Activated CD8-positive, alpha-beta T cell treated with anti-CD3 and anti-CD28 coated beads, Interleukin-2, amount 10 ng/mL, durations not matched to agents 7 days and 5 days (primary cell): ENCODE measurements around the gene TOR4A. TPM values are rescaled to one million over a fixed set of nuclear protein-coding genes. Genes with fewer than 3 reads are reported as not detected.

ENCODE experiments used
- ATAC-seq: fragments of 150-1000 bp; cut with Tn5 transposase; one replicate; pipeline ENCODE4 v1.10.0; 2021; ENCODE audit warnings: moderate library complexity
- CTCF ChIA-PET: fragments of 350-600 bp; sonication (Branson Sonifier 250); formaldehyde crosslinking; loops from one replicate; lab custom pipeline; 2021; ENCODE audit warnings: antibody characterized with exemption; lab: Charles Lee
- POLR2A ChIA-PET: fragments of 350-600 bp; sonication (Branson Sonifier 250); formaldehyde crosslinking; loops from one replicate; lab custom pipeline; 2021; ENCODE audit warnings: antibody characterized with exemption; lab: Charles Lee
- DNase-seq: peaks from one replicate; pipeline ENCODE4 v3.0.0-alpha.2; 2020
- H3K27ac Mint-ChIP-seq: one replicate; pipeline ENCODE4 v1.8.0; 2021; ENCODE audit warnings: mild to moderate bottlenecking, mixed read lengths
- H3K27me3 Mint-ChIP-seq: one replicate; pipeline ENCODE4 v1.8.0; 2021; ENCODE audit warnings: low read depth, mixed read lengths
- H3K36me3 Mint-ChIP-seq: one replicate; pipeline ENCODE4 v1.8.0; 2021; ENCODE audit warnings: low read depth, mixed read lengths
- H3K4me1 Mint-ChIP-seq: one replicate; pipeline ENCODE4 v1.8.0; 2021; ENCODE audit warnings: low read depth, mixed read lengths
- H3K4me3 Mint-ChIP-seq: one replicate; pipeline ENCODE4 v1.8.0; 2021; ENCODE audit warnings: mild to moderate bottlenecking, mixed read lengths
- H3K9me3 Mint-ChIP-seq: one replicate; pipeline ENCODE4 v1.8.0; 2022; ENCODE audit warnings: mixed read lengths; ENCODE audit not compliant: insufficient read depth
- total RNA-seq, 2 experiments: library from RNA; stranded (reverse); gene quantifications; one replicate each; pipeline ENCODE4 v1.2.3, GENCODE V29; 2021

The TOR4A gene
- total RNA-seq, 2 experiments from 2014 or later: 6.6 to 7.0 TPM

GRCh38 chr9:137267933-137268355 is 9.6 kb upstream of the TOR4A start:
- Mint-ChIP-seq H3K4me1 (peaks cover 19% of the 10 kb centered on the region), H3K36me3 (peaks cover 39% of the 10 kb centered on the region), H3K27me3 (no peaks in the 10 kb centered on the region), H3K27ac (no peak overlapping the region), H3K9me3 (no peaks in the 10 kb centered on the region), H3K4me3 (no peak overlapping the region)
- ChIA-PET CTCF (interaction anchor here (1.6 kb wide), 1 partner anchor 34 kb away, joined by 3 read pairs; the partner anchor contains the start of gene NRARP), POLR2A (interaction anchor here (0.7 kb wide), 1 partner anchor 27 kb away, joined by 3 read pairs; the partner anchor contains the start of gene TUBB4B)
- no peak for DNase-seq
- ATAC-seq: no peak

DNA sequence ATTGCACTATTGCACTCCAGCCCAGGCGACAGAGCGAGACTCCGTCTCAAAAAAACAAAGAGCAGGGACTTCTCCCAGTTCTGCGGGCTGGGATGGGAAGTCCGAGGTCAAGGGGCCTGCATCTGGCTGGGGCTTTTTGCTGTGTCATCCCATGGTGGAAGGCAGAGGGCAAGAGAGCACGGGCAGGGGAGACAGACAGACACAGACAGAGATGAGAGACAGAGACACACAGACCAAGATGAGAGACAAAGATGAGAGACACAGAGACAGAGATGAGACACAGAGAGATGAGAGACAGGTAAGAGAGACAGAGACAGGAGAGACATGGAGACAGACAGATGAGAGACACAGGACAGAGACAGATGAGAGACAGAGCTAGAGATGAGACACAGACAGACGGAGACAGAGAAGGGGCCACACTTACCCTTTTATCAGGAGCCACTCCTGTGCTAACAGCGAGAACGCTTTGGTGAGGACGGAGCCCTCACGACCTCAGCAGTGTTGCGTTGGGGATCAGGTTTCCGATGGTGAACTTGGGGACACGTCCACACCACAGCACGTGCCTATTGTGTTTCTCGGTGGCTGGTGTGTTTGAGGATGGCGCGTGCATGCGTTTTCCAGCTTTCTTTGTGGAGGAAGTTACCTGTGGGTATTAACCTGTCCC is 8.9 kb upstream of the TOR4A start:
- ChIA-PET POLR2A (no interaction called here), CTCF (no interaction called here)
- no peak for ATAC-seq
- H3K27me3 Mint-ChIP-seq: no peaks in the 10 kb centered on the region
- H3K36me3 Mint-ChIP-seq: peaks cover 44% of the 10 kb centered on the region
- H3K27ac Mint-ChIP-seq: no peak overlapping the region
- no peaks in the 10 kb centered on the region for H3K9me3 Mint-ChIP-seq
- peaks cover 19% of the 10 kb centered on the region for H3K4me1 Mint-ChIP-seq
- H3K4me3 Mint-ChIP-seq: no peak overlapping the region
- DNase-seq: no peak

GRCh38 chr9:137269231-137269772 is 8.2 kb upstream of the TOR4A start:
- ATAC-seq (no peak), DNase-seq (no peak)
- H3K9me3 Mint-ChIP-seq: no peaks in the 10 kb centered on the region
- H3K4me1 Mint-ChIP-seq: peaks cover 19% of the 10 kb centered on the region
- no peak overlapping the region for H3K27ac Mint-ChIP-seq
- POLR2A ChIA-PET: no interaction called here
- H3K36me3 Mint-ChIP-seq: peaks cover 46% of the 10 kb centered on the region
- CTCF ChIA-PET: no interaction called here
- H3K27me3 Mint-ChIP-seq: no peaks in the 10 kb centered on the region
- H3K4me3 Mint-ChIP-seq: no peak overlapping the region

DNA sequence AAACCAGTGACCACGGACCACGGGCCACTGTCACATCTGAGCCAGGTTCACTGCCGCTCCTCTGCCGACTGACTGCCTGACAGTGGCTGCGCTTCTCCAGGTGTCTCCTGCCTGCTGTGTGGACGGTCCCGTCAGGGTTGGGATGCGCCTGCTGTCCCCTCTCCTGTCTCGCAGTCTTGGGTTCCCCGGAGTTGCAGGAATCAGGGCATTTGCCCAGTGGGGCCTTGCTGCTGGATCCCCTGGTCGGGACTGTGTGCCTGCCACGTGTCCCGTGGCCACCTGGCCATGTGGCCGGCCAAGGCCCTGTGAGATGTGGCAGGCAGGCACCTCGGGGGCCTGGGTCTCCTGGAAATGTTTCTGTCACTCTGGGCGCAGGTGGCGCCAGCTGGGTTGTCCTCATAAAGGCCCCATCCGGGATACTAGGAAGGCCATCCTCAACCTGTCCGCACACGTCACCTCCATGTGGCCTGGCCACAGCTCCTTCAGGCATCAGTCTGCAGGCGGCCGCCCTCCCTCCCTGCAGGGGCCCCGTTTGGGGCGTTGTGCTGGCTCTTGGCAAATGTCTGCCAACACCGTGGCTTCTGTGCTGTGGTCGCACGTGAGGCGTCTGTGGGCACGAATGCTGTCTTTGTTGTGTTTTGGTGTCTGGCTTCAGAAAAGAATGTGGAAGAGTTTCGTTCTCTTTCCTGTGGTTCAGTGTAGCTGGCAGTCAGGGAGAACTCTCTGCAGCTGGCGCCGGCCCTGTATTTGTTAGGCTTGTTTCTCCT is 6.4 kb upstream of the TOR4A start:
- H3K4me1 Mint-ChIP-seq: peaks cover 24% of the 10 kb centered on the region
- DNase-seq (peak; percentile 60), ATAC-seq (peak; percentile 55)
- H3K9me3 Mint-ChIP-seq: no peaks in the 10 kb centered on the region
- no peak overlapping the region for H3K4me3 Mint-ChIP-seq
- H3K36me3 Mint-ChIP-seq: peaks cover 47% of the 10 kb centered on the region
- H3K27me3 Mint-ChIP-seq: no peaks in the 10 kb centered on the region
- ChIA-PET CTCF (no interaction called here), POLR2A (no interaction called here)
- H3K27ac Mint-ChIP-seq: peak overlapping the region; percentile 62

GRCh38 chr9:137271696-137272076 is 5.8 kb upstream of the TOR4A start:
- Mint-ChIP-seq H3K36me3 (peaks cover 47% of the 10 kb centered on the region), H3K27me3 (no peaks in the 10 kb centered on the region), H3K27ac (peak overlapping the region; percentile 62), H3K4me1 (peaks cover 26% of the 10 kb centered on the region), H3K4me3 (no peak overlapping the region), H3K9me3 (no peaks in the 10 kb centered on the region)
- ATAC-seq (no peak), DNase-seq (no peak)
- ChIA-PET POLR2A (no interaction called here), CTCF (no interaction called here)

DNA sequence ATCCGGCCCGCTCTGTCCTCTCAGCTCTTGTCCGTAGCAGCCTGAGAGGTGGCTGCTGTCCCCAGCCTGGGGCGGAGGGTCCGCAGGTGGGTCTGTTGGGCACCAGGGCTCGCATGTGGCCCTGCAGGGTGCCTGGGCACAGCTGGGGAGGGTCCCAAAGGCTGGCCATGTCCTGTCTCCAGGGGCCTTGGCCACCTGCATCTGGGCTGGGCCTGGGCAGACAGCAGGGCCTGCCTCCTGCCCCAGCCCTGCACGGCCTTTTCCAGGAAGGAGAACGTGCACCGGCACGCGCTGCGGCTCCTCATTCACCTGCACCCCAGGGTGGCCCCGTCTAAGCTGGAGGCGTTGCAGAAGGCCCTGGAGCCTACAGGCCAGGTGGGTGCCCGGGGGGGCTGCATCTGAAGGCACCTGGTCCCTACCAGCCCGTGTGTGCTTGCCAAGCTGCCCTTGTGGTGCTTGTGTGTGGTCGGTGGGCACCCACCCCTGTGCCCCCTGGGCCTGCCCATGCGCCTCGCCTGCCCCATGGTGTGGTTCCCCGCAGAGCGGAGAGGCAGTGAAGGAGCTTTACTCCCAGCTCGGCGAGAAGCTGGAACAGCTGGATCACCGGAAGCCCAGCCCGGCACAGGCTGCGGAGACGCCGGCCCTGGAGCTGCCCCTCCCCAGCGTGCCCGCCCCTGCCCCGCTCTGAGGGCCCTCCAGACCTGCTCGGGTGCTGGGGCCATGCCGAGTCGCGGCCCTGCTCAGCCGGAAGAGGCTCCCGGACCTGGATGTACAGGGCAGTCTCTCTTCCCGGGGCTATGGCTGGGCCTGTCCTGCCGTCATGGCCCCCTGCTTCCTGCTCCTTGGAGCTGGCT is 5.1 kb upstream of the TOR4A start:
- ChIA-PET POLR2A (interaction anchor here (1.1 kb wide), 1 partner anchor 32 kb away, joined by 4 read pairs; no protein-coding TSS in a partner anchor), CTCF (no interaction called here)
- ATAC-seq: no peak
- Mint-ChIP-seq H3K4me1 (peaks cover 34% of the 10 kb centered on the region), H3K27me3 (no peaks in the 10 kb centered on the region), H3K9me3 (no peaks in the 10 kb centered on the region), H3K27ac (no peak overlapping the region), H3K36me3 (peaks cover 41% of the 10 kb centered on the region), H3K4me3 (no peak overlapping the region)
- no peak for DNase-seq

DNA sequence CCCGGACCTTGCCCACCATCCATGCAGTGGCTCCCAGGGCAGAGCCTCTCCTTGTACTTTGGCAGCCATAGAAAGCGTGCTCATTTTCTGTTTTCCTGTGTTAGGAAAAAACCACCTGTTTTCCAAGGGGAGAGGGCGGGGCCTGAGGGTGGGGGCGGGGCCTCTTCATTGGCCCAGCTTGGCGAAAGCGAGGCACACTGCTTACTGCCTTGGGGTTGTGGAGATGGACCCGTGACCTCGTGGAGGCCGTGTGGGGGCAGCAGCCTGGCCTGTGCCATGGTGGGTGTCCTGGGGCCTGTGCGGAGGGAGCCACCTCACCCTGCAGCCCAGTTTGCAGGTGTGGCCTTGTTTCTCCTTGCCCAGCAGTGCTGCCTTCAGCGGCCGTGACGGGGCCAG is 4.4 kb upstream of the TOR4A start:
- ATAC-seq (no peak), DNase-seq (no peak)
- no peak overlapping the region for H3K4me3 Mint-ChIP-seq
- H3K9me3 Mint-ChIP-seq: no peaks in the 10 kb centered on the region
- H3K4me1 Mint-ChIP-seq: peaks cover 34% of the 10 kb centered on the region
- peaks cover 35% of the 10 kb centered on the region for H3K36me3 Mint-ChIP-seq
- CTCF ChIA-PET: no interaction called here
- H3K27ac Mint-ChIP-seq: no peak overlapping the region
- POLR2A ChIA-PET: interaction anchor here (1.1 kb wide), 1 partner anchor 33 kb away, joined by 4 read pairs; no protein-coding TSS in a partner anchor
- H3K27me3 Mint-ChIP-seq: no peaks in the 10 kb centered on the region

DNA sequence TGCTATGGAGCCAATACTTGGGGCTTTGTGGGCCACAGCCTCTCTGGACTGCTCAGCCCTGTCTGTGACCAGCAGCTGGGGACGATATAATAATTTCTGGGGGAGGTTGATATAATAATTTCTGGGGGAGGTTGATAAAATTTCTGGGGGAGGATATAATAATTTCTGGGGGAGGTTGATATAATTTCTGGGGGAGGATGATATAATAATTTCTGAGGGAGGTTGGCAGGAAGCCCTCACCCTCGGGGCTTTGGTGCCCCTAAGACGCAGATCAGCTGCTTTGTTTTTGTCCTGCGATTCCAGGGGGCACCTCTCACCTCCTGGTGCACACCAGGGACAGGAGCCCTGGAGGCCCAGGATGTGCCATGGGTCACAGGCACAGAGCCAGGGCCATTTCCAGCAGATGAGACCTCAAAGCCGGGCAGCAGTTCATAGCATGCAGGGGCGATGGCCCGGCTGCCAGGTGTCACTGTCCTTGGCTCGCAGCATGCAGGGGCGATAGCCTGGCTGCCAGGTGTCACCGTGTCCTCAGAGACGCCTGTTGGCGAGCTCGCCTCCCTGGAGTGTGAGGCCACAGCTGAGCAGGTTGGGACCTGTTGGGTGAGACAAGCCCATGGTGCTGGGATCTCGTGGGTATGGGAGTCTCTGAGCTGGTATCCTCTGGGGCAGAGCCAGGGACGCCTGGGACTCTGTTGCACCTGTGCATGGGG is 3.8 kb upstream of the TOR4A start:
- DNase-seq (no peak), ATAC-seq (no peak)
- ChIA-PET POLR2A (no interaction called here), CTCF (interaction anchor here (1.1 kb wide), 1 partner anchor 13 kb away, joined by 4 read pairs; no protein-coding TSS in a partner anchor)
- Mint-ChIP-seq H3K4me1 (peaks cover 34% of the 10 kb centered on the region), H3K4me3 (no peak overlapping the region), H3K9me3 (no peaks in the 10 kb centered on the region), H3K27me3 (no peaks in the 10 kb centered on the region), H3K27ac (no peak overlapping the region), H3K36me3 (peaks cover 31% of the 10 kb centered on the region)

DNA sequence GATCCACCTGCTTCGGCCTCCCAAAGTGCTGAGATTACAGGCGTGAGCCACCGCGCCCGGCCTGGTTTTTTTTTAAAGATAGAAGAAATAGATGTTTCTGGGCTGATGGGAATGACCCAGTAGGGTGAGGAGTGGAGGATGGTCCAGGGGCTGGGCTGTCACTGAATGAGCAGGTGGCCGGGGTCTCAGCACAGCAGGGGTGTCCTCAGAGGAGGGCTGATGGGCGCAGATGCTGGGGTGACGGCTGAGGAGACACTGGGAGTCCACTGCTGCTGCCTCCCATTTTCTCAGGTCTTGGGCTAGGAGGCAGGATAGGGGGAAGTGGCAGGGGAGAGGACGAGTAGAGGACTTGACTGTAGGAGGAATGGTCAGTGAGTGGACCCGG is 2.3 kb upstream of the TOR4A start:
- CTCF ChIA-PET: interaction anchor here (1.1 kb wide), 1 partner anchor 11 kb away, joined by 4 read pairs; no protein-coding TSS in a partner anchor
- H3K4me1 Mint-ChIP-seq: peaks cover 30% of the 10 kb centered on the region
- peaks cover 19% of the 10 kb centered on the region for H3K36me3 Mint-ChIP-seq
- no peaks in the 10 kb centered on the region for H3K27me3 Mint-ChIP-seq
- no peak for DNase-seq
- no peak for ATAC-seq
- no peaks in the 10 kb centered on the region for H3K9me3 Mint-ChIP-seq
- POLR2A ChIA-PET: no interaction called here
- peak overlapping the region; percentile 50 for H3K27ac Mint-ChIP-seq
- no peak overlapping the region for H3K4me3 Mint-ChIP-seq

DNA sequence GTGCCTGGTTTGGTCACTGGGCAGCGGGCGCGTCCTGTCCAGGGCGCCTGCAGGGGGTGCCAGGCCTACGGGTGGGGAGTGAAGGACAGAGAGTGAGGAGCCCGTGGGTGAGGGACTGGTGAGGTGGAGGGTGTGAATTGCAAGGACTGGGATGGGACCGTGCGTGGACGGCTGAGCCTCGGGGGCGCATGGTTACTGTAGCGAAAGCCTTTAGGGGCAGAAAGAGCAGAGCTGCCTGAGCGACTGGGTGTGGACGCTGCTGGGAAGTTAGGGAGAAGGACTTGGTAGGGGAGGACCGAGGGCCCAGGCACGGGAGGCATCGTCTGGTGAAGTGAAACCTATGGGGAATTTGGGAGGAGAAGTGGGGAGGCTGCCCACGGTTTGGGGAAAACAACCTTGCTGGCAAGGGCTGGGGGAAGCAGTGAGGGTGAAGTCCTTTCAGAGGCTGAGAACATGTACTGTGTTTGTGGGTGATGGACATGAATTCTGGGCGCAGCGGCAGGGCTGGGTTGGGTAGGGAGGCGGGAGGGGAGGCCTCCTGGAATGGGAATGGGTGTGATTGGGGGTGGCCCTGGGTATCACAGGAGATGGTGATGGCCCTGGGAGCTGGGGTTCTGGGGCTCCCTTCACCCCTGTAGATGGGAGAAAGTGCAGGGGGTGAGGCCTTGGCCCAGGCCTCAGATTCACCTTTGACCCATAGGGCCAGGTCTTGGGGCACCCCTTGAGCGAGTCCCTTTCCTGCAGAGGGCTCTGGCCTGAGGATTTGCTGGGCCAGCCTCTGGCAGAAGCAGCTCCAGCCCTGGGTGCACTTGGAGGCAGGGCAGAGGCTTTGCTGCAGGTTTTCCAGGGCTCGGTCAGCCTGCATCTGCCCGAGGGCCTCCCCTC is 1.7 kb upstream of the TOR4A start:
- Mint-ChIP-seq H3K27ac (peak overlapping the region; percentile 50), H3K27me3 (no peaks in the 10 kb centered on the region), H3K36me3 (peaks cover 19% of the 10 kb centered on the region), H3K4me1 (peaks cover 30% of the 10 kb centered on the region), H3K9me3 (no peaks in the 10 kb centered on the region), H3K4me3 (no peak overlapping the region)
- ChIA-PET POLR2A (no interaction called here), CTCF (interaction anchor here (1.1 kb wide), 1 partner anchor 11 kb away, joined by 4 read pairs; no protein-coding TSS in a partner anchor)
- no peak for ATAC-seq
- no peak for DNase-seq
